Gastroesophageal sphincter (tissue), 4 donors: Measurements from ENCODE around the gene GPR87. TPM values are rescaled to one million over a fixed set of nuclear protein-coding genes. Genes with fewer than 3 reads are reported as not detected.
A peak's percentile ranks its signal among the peaks of the same experiment; 100 is the strongest.

Experiments
- ATAC-seq: fragments of 150-250 bp; one replicate; pipeline ENCODE4 v1.9.1; 2016; ENCODE audit warnings: mild to moderate bottlenecking, moderate library complexity
- H3K27ac ChIP-seq, 4 donors: fragments of 200-600 bp; sonication (generic) in 3 of 4; 1 replicate in 3 of 4; 2 replicates in 1 of 4; pipeline ENCODE4 v1.5.1; 2016 to 2019
- H3K27me3 ChIP-seq: fragments of 200-600 bp; sonication (generic); one replicate; pipeline ENCODE4 v1.5.1; 2019
- H3K36me3 ChIP-seq, 2 donors: fragments of 200-600 bp; sonication (generic); one replicate each; pipeline ENCODE4 v1.5.1; 2019; ENCODE audit warnings: control low read depth in 1 of 2
- H3K4me1 ChIP-seq, 3 donors: fragments of 200-600 bp; sonication (generic); 1 replicate in 2 of 3; 2 replicates in 1 of 3; pipeline ENCODE4 v1.5.1; 2016 to 2019; ENCODE audit warnings: control low read depth in 2 of 3
- H3K4me3 ChIP-seq, 2 donors: fragments of 200-600 bp; sonication (generic); one replicate each; pipeline ENCODE4 v1.5.1; 2019; ENCODE audit warnings: mild to moderate bottlenecking in 1 of 2, moderate library complexity in 1 of 2
- H3K9me3 ChIP-seq, 3 donors: fragments of 200-600 bp; sonication (generic); one replicate each; pipeline ENCODE4 v1.5.1; 2017 to 2019; ENCODE audit warnings: control low read depth in 2 of 3
- EP300 ChIP-seq: sonication (generic); formaldehyde crosslinking; IDR thresholded peaks from one replicate; pipeline ENCODE4 v1.6.1; 2017; ENCODE audit warnings: antibody characterized with exemption, mild to moderate bottlenecking
- POLR2A ChIP-seq, 2 donors: fragments of 450-650 bp; IDR thresholded peaks; one replicate each; pipeline ENCODE4 v1.6.1; 2017; ENCODE audit warnings: antibody characterized with exemption in 2 of 2, mild to moderate bottlenecking in 2 of 2, moderate library complexity in 1 of 2
- POLR2AphosphoS5 ChIP-seq: sonication (generic); formaldehyde crosslinking; IDR thresholded peaks from one replicate; pipeline ENCODE4 v1.6.1; 2017; ENCODE audit warnings: antibody characterized with exemption
- WGBS, 2 donors: methylation state at CpG; one replicate each; pipeline ENCODE4 v1.1.5; 2018; ENCODE audit warnings: low coverage in 1 of 2; 5-methylcytosine and 5-hydroxymethylcytosine counted together
- total RNA-seq, 4 donors: library from RNA; depleted of rRNA; stranded (reverse); fragments of >200 nt; gene quantifications; one replicate each; pipeline ENCODE4 v1.1.0, GENCODE V29; 2016
- TF ChIP-seq, protein P1 (sequence below), 4 experiments: fragments of 200-600 bp in 2 of 4; fragments of 450-650 bp in 2 of 4; sonication (generic) in 1 of 4; IDR thresholded peaks; one replicate each; pipeline ENCODE4 v1.5.1; 2017 to 2019; ENCODE audit warnings: antibody characterized with exemption in 4 of 4, mild to moderate bottlenecking in 2 of 4, moderate library complexity in 2 of 4

The GPR87 gene
- total RNA-seq, 4 donors from 2014 or later = 3.5 TPM; not detected in 3

DNA sequence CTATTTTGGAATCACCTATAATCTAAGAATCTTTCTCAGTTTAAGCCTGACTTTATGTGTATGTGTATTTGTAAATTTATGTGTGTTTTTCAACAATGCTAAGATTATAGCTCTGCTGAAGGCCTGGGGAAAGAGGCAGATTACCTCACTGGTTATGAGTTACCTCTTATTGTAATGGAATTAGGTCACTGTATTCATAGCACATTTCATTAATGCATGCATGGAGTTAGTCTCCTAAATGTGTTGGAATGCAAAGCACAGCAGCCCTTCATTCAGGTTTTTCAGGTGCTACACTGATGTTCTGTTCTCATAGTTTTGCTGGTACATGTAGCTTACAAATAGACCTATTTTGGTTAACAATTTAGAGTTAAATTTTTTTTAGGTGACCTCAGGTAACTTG lies 9.5 kb downstream of the GPR87 start:
- TF ChIP-seq EP300 = no peak
- TF ChIP-seq, protein P1, sequence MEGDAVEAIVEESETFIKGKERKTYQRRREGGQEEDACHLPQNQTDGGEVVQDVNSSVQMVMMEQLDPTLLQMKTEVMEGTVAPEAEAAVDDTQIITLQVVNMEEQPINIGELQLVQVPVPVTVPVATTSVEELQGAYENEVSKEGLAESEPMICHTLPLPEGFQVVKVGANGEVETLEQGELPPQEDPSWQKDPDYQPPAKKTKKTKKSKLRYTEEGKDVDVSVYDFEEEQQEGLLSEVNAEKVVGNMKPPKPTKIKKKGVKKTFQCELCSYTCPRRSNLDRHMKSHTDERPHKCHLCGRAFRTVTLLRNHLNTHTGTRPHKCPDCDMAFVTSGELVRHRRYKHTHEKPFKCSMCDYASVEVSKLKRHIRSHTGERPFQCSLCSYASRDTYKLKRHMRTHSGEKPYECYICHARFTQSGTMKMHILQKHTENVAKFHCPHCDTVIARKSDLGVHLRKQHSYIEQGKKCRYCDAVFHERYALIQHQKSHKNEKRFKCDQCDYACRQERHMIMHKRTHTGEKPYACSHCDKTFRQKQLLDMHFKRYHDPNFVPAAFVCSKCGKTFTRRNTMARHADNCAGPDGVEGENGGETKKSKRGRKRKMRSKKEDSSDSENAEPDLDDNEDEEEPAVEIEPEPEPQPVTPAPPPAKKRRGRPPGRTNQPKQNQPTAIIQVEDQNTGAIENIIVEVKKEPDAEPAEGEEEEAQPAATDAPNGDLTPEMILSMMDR (IDR thresholded peaks at IDR 0.05) = no peak
- no peak for TF ChIP-seq POLR2A (IDR thresholded peaks at IDR 0.05)
- TF ChIP-seq POLR2AphosphoS5 = no peak
- ATAC-seq = no peak
- no peaks in the 10 kb centered on the region for H3K9me3 ChIP-seq
- H3K4me3 ChIP-seq = no peak overlapping the region
- H3K27ac ChIP-seq = no peak overlapping the region
- H3K27me3 ChIP-seq = no peaks in the 10 kb centered on the region
- H3K4me1 ChIP-seq = peaks cover 0 to 6% (median 0%) of the 10 kb centered on the region in 3 donors
- no peaks in the 10 kb centered on the region for H3K36me3 ChIP-seq

DNA sequence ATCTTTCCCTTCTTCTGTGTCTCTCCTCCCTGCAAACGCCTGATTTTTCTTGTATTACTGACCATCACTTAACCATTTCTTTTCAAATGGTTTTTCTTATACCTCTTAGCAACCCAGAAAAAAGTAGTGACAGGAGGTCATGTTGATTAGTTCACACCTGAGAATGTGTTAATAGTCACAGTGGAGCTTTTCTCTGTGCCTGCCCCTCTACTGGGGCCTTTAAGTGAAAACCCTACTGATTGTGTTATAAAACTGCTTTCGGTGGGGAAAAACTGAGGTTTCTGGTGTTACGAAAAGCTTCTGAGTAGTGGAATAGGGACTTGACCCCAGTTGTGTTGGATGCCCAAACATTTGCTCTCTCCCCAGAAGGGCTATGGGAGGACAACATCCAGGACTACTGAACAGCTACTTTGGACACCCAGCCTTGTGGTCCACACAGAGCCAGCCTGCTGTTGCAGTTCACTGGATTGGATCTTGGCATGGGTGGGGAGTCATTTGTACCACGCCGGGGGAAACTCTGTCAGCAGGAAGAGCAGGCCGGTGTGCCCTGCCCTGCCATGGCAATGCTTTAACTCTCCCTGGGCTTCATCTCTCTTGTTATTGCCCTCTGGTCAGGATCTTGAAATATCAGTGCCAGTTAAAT lies 10.3 kb downstream of the GPR87 start:
- Histone ChIP-seq H3K9me3 (no peaks in the 10 kb centered on the region), H3K27ac (no peak overlapping the region), H3K36me3 (no peaks in the 10 kb centered on the region), H3K4me3 (no peak overlapping the region), H3K4me1 (peaks cover 0 to 6% (median 0%) of the 10 kb centered on the region in 3 donors), H3K27me3 (no peaks in the 10 kb centered on the region)
- TF ChIP-seq, protein P1 (IDR thresholded peaks at IDR 0.05) = no peak
- TF ChIP-seq POLR2AphosphoS5 (no peak), POLR2A (IDR thresholded peaks at IDR 0.05) (no peak), EP300 (no peak)
- 82 to 84% methylated on average over 5 to 6 of the region's 6 CpGs for WGBS, 2 donors
- no peak for ATAC-seq

DNA sequence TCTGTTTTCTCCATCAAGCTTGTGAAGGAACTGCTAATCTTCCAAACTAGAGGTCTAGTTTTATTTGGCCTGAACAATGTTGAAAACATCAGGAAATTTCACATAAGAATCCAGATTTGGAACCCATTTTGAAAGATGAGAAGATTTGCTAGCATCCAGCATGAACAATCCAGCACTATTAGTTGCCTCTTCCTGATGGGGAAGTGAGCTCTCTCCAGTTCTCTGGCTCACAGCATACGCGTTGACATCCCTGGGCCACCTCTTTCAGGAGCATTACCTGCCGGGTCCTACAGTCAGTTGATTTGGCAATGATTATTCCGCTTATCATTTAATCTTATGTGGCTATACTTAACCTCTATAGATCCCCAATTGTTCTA lies 10.9 kb downstream of the GPR87 start:
- Histone ChIP-seq H3K27ac (no peak overlapping the region), H3K4me3 (no peak overlapping the region), H3K9me3 (no peaks in the 10 kb centered on the region), H3K4me1 (peaks cover 0 to 6% (median 0%) of the 10 kb centered on the region in 3 donors), H3K27me3 (no peaks in the 10 kb centered on the region), H3K36me3 (no peaks in the 10 kb centered on the region)
- WGBS, 2 donors = 85 to 90% methylated on average over 4 of the region's 4 CpGs
- no peak for ATAC-seq
- TF ChIP-seq, protein P1 (IDR thresholded peaks at IDR 0.05) = no peak
- TF ChIP-seq POLR2A (IDR thresholded peaks at IDR 0.05) (no peak), POLR2AphosphoS5 (no peak), EP300 (no peak)

- peak; percentile 88 for ATAC-seq
- no peak for TF ChIP-seq POLR2A (IDR thresholded peaks at IDR 0.05)
- TF ChIP-seq, protein P1 (IDR thresholded peaks at IDR 0.05) = peak in 1 of 4 experiments; percentile 17
- Histone ChIP-seq H3K36me3 (no peaks in the 10 kb centered on the region), H3K27me3 (no peaks in the 10 kb centered on the region), H3K4me3 (no peak overlapping the region), H3K4me1 (peaks cover 0 to 6% (median 0%) of the 10 kb centered on the region in 3 donors), H3K27ac (no peak overlapping the region), H3K9me3 (no peaks in the 10 kb centered on the region)
- 38 to 55% methylated on average over 4 to 6 of the region's 7 CpGs for WGBS, 2 donors
These were observed 11.4 kb downstream of the GPR87 start for GRCh38 chr3:151305060-151305774.

DNA sequence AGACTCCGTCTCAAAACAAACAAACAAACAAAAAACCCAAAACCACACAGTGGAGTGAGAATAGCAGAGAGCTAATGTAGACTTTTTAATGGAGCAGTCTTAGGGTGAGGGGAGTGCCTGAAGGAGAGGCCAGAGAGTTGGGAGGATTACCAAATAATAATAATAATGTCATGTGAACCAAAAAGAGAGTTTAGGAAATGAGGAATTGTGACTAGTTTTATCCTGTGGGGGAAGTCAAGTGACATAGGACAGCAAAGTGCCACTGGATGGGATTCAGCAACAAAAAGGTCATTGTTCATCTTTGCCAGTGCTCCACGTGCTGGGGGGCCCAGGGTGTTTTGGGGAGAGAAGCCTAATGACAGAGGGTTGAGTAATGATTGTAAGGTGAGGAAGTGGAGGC lies 12.9 kb downstream of the GPR87 start:
- Histone ChIP-seq H3K27ac (no peak overlapping the region), H3K9me3 (no peaks in the 10 kb centered on the region), H3K4me1 (peaks cover 0 to 6% (median 0%) of the 10 kb centered on the region in 3 donors), H3K4me3 (no peak overlapping the region), H3K36me3 (no peaks in the 10 kb centered on the region), H3K27me3 (no peaks in the 10 kb centered on the region)
- ATAC-seq = no peak
- TF ChIP-seq EP300 (no peak), POLR2A (IDR thresholded peaks at IDR 0.05) (no peak), POLR2AphosphoS5 (no peak)
- TF ChIP-seq, protein P1 (IDR thresholded peaks at IDR 0.05) = no peak
- 63 to 80% methylated on average over 1 to 2 of the region's 2 CpGs for WGBS, 2 donors
